ENCODE results near the gene ACOX2. TPM values are rescaled to one million over a fixed set of nuclear protein-coding genes. Genes with fewer than 3 reads are reported as not detected.

Gene ACOX2
- total and polyA plus RNA-seq, 2 of the 8 experiments (the other 6 are each of a cell fraction or from before 2014, with no cell fraction given): 3.2 to 9.2 TPM

- TF ChIP-seq CHD7 (IDR thresholded peaks at IDR 0.05; ENCODE audit: insufficient replicate concordance, low read length): no peak
- TF ChIP-seq, protein P1, sequence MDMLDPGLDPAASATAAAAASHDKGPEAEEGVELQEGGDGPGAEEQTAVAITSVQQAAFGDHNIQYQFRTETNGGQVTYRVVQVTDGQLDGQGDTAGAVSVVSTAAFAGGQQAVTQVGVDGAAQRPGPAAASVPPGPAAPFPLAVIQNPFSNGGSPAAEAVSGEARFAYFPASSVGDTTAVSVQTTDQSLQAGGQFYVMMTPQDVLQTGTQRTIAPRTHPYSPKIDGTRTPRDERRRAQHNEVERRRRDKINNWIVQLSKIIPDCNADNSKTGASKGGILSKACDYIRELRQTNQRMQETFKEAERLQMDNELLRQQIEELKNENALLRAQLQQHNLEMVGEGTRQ (IDR thresholded peaks at IDR 0.05; ENCODE audit: low read length): no peak
- TF ChIP-seq FOSL1 (IDR thresholded peaks at IDR 0.05; ENCODE audit: insufficient read depth, low read depth, low read length): no peak
- no peak for TF ChIP-seq BACH1 (IDR thresholded peaks at IDR 0.05; ENCODE audit: low read length)
- no peak for TF ChIP-seq CHD2 (IDR thresholded peaks at IDR 0.05; ENCODE audit: low read length)
- TF ChIP-seq CHD1 (IDR thresholded peaks at IDR 0.05; ENCODE audit: low read depth, low read length): no peak
These were observed 37.1 kb upstream of the ACOX2 start (continued) for GRCh38 chr3:58574106-58574505.

All from H1 (cell line).